HEK293 (cell line): Measurements from ENCODE around the gene GCSH.

ENCODE experiments used
- AEBP2 ChIP-seq: fragments of 450-650 bp; formaldehyde crosslinking; IDR thresholded peaks from 2 replicates; pipeline ENCODE4 v1.5.1; 2016; ENCODE audit warnings: missing biosample characterization, missing genetic modification characterization, borderline replicate concordance
- CTCF ChIP-seq: fragments of 450-650 bp; formaldehyde crosslinking; IDR thresholded peaks from 2 replicates; pipeline ENCODE4 v1.5.1; 2016; ENCODE audit warnings: missing biosample characterization, missing genetic modification characterization
- HOXA7 ChIP-seq: sonication (generic); formaldehyde crosslinking; IDR thresholded peaks from 2 replicates; pipeline ENCODE4 v1.8.1; 2022; ENCODE audit warnings: missing genetic modification reagents, borderline replicate concordance
- HOXC10 ChIP-seq: sonication (generic); formaldehyde crosslinking; IDR thresholded peaks from 2 replicates; pipeline ENCODE4 v1.8.1; 2023; ENCODE audit warnings: mild to moderate bottlenecking, missing genetic modification reagents
- KLF10 ChIP-seq: fragments of 450-650 bp; IDR thresholded peaks from 2 replicates; pipeline ENCODE4 v1.5.1; 2018; ENCODE audit warnings: missing biosample characterization, mild to moderate bottlenecking, missing genetic modification characterization
- KLF17 ChIP-seq: fragments of 450-650 bp; formaldehyde crosslinking; IDR thresholded peaks from 2 replicates; pipeline ENCODE4 v1.5.1; 2016; ENCODE audit warnings: missing biosample characterization, missing genetic modification characterization
- MEIS1 ChIP-seq: sonication (generic); formaldehyde crosslinking; IDR thresholded peaks from 2 replicates; pipeline ENCODE4 v1.8.1; 2022; ENCODE audit warnings: missing genetic modification reagents, mild to moderate bottlenecking, borderline replicate concordance
- PBX3 ChIP-seq: sonication (generic); formaldehyde crosslinking; IDR thresholded peaks from 2 replicates; pipeline ENCODE4 v1.8.1; 2022; ENCODE audit warnings: mild to moderate bottlenecking, moderate library complexity, missing genetic modification reagents
- SP2 ChIP-seq: fragments of 450-650 bp; formaldehyde crosslinking; IDR thresholded peaks from 2 replicates; pipeline ENCODE4 v1.5.1; 2016; ENCODE audit warnings: missing biosample characterization, missing genetic modification characterization
- SP3 ChIP-seq: fragments of 450-650 bp; formaldehyde crosslinking; IDR thresholded peaks from 2 replicates; pipeline ENCODE4 v1.5.1; 2016; ENCODE audit warnings: missing biosample characterization, missing genetic modification characterization
- YY1 ChIP-seq: fragments of 450-650 bp; formaldehyde crosslinking; IDR thresholded peaks from 2 replicates; pipeline ENCODE4 v1.5.1; 2018; ENCODE audit warnings: missing biosample characterization, missing genetic modification characterization
- ZBTB6 ChIP-seq: fragments of 450-650 bp; formaldehyde crosslinking; IDR thresholded peaks from 2 replicates; pipeline ENCODE4 v1.5.1; 2017; ENCODE audit warnings: missing biosample characterization, missing genetic modification characterization
- ZNF140 ChIP-seq: fragments of 450-650 bp; formaldehyde crosslinking; IDR thresholded peaks from 2 replicates; pipeline ENCODE4 v1.5.1; 2016; ENCODE audit warnings: missing biosample characterization, missing genetic modification characterization
- ZNF202 ChIP-seq: fragments of 450-650 bp; formaldehyde crosslinking; IDR thresholded peaks from 2 replicates; pipeline ENCODE4 v1.5.1; 2016; ENCODE audit warnings: missing biosample characterization, missing genetic modification characterization, borderline replicate concordance
- ZNF280C ChIP-seq: fragments of 450-650 bp; formaldehyde crosslinking; IDR thresholded peaks from 2 replicates; pipeline ENCODE4 v1.5.1; 2016; ENCODE audit warnings: missing biosample characterization, missing genetic modification characterization
- ZNF302 ChIP-seq: fragments of 450-650 bp; formaldehyde crosslinking; IDR thresholded peaks from 2 replicates; pipeline ENCODE4 v1.5.1; 2016; ENCODE audit warnings: missing biosample characterization, missing genetic modification characterization, low read depth
- ZNF341 ChIP-seq: fragments of 450-650 bp; formaldehyde crosslinking; IDR thresholded peaks from 2 replicates; pipeline ENCODE4; 2016; ENCODE audit warnings: low read depth, missing biosample characterization, missing genetic modification characterization
- ZNF394 ChIP-seq: fragments of 450-650 bp; formaldehyde crosslinking; IDR thresholded peaks from 2 replicates; pipeline ENCODE4 v1.5.1; 2016; ENCODE audit warnings: missing biosample characterization, missing genetic modification characterization, mild to moderate bottlenecking, moderate library complexity, borderline replicate concordance
- ZNF529 ChIP-seq: fragments of 450-650 bp; formaldehyde crosslinking; IDR thresholded peaks from 2 replicates; pipeline ENCODE4 v1.5.1; 2017; ENCODE audit warnings: missing genetic modification characterization, missing biosample characterization; ENCODE audit not compliant: insufficient replicate concordance
- ZNF548 ChIP-seq: fragments of 450-650 bp; formaldehyde crosslinking; IDR thresholded peaks from 2 replicates; pipeline ENCODE4 v1.5.1; 2016; ENCODE audit warnings: missing biosample characterization, missing genetic modification characterization
- ZNF610 ChIP-seq: fragments of 450-650 bp; formaldehyde crosslinking; IDR thresholded peaks from 2 replicates; pipeline ENCODE4 v1.5.1; 2016; ENCODE audit warnings: missing biosample characterization, missing genetic modification characterization, borderline replicate concordance
- ZNF664 ChIP-seq: fragments of 450-650 bp; formaldehyde crosslinking; IDR thresholded peaks from 2 replicates; pipeline ENCODE4 v1.5.1; 2016; ENCODE audit warnings: missing biosample characterization, missing genetic modification characterization
- ZNF747 ChIP-seq: fragments of 450-650 bp; formaldehyde crosslinking; IDR thresholded peaks from 2 replicates; pipeline ENCODE4 v1.5.1; 2016; ENCODE audit warnings: missing biosample characterization, missing genetic modification characterization
- ZSCAN16 ChIP-seq: fragments of 450-650 bp; formaldehyde crosslinking; IDR thresholded peaks from 2 replicates; pipeline ENCODE4 v1.5.1; 2016; ENCODE audit warnings: missing biosample characterization, missing genetic modification characterization
- ZSCAN18 ChIP-seq: fragments of 450-650 bp; formaldehyde crosslinking; IDR thresholded peaks from 2 replicates; pipeline ENCODE4 v1.5.1; 2016; ENCODE audit warnings: missing biosample characterization, missing genetic modification characterization
- ZSCAN5A ChIP-seq: fragments of 450-650 bp; formaldehyde crosslinking; IDR thresholded peaks from 2 replicates; pipeline ENCODE4 v1.5.1; 2016; ENCODE audit warnings: missing biosample characterization, missing genetic modification characterization

Gene GCSH

GRCh38 chr16:81077076-81077940 lies 18.9 kb downstream of the GCSH start, which contains the start of gene C16orf46 (continued):
- TF ChIP-seq ZNF302 (tag by site-specific recombination) (no peak), ZNF747 (no peak), HOXA7 (CRISPR knock-in tag) (no peak), ZSCAN18 (tag by site-specific recombination) (no peak), ZNF202 (no peak), YY1 (tag by site-specific recombination) (no peak; the same call in 1 of the 2 replicates), PBX3 (CRISPR knock-in tag) (no peak), ZNF140 (tag by site-specific recombination) (no peak), ZSCAN5A (tag by site-specific recombination) (no peak), CTCF (tag by site-specific recombination) (no peak), MEIS1 (CRISPR knock-in tag) (no peak), SP2 (peak; percentile 92), ZNF610 (tag by site-specific recombination) (no peak), ZNF394 (tag by site-specific recombination) (peak; percentile 18; the same call in 1 of the 2 replicates), ZNF341 (tag by site-specific recombination) (peak; percentile 73), ZBTB6 (tag by site-specific recombination) (no peak), KLF10 (tag by site-specific recombination) (peak; percentile 80), SP3 (tag by site-specific recombination) (no peak), ZNF280C (no peak), HOXC10 (CRISPR knock-in tag) (no peak), ZNF548 (tag by site-specific recombination) (no peak), KLF17 (tag by site-specific recombination) (no peak; the same call in 1 of the 2 replicates), AEBP2 (tag by site-specific recombination) (no peak), ZNF529 (tag by site-specific recombination) (no peak), ZSCAN16 (tag by site-specific recombination) (no peak; the same call in 1 of the 2 replicates), ZNF664 (tag by site-specific recombination) (no peak)
